H1 (cell line): ENCODE measurements around the gene ABCA6. TPM values are rescaled to one million over a fixed set of nuclear protein-coding genes. Genes with fewer than 3 reads are reported as not detected.

Experiments used
- CTCF ChIA-PET: fragments of 300-600 bp; sonication (Branson Sonifier 250); formaldehyde crosslinking; loops from one replicate; lab custom pipeline; 2021; ENCODE audit not compliant: partially characterized antibody; lab: Charles Lee
- POLR2A ChIA-PET: fragments of 300-600 bp; sonication (Branson Sonifier 250); formaldehyde crosslinking; loops from one replicate; lab custom pipeline; 2021; ENCODE audit warnings: inconsistent platforms; ENCODE audit not compliant: partially characterized antibody; lab: Charles Lee
- DNase-seq, 2 experiments: peaks; one replicate each; pipeline versions ENCODE4 v3.0.0 to v3.0.0-alpha.2; 2010 to 2022; ENCODE audit warnings: low spot score in 2 of 2, low read depth in 1 of 2, mixed read lengths in 1 of 2
- FAIRE-seq: peaks from 2 replicates; lab custom pipeline; 2011; peaks lifted over from hg19 to GRCh38; lab: Jason Lieb, UNC
- H2AFZ ChIP-seq: 2 replicates; pipeline ENCODE4 v1.8.1; 2012; ENCODE audit warnings: low read length, inconsistent platforms
- H2AK5ac ChIP-seq: 2 replicates; pipeline ENCODE4 v1.6.1; 2013; ENCODE audit warnings: low read depth, low read length
- H2BK120ac ChIP-seq: replicated peaks from 2 replicates; pipeline ENCODE3; 2013; ENCODE audit warnings: low read depth, low read length, inconsistent platforms
- H2BK12ac ChIP-seq: 2 replicates; pipeline ENCODE4 v1.6.1; 2013; ENCODE audit warnings: low read depth, low read length
- H2BK15ac ChIP-seq: 2 replicates; pipeline ENCODE4 v1.6.1; 2013; ENCODE audit warnings: low read length
- H2BK20ac ChIP-seq: 2 replicates; pipeline ENCODE4 v1.6.1; 2013; ENCODE audit warnings: low read length
- H2BK5ac ChIP-seq: 2 replicates; pipeline ENCODE4 v1.6.1; 2013; ENCODE audit warnings: low read depth, low read length
- H3K14ac ChIP-seq: 2 replicates; pipeline ENCODE4 v1.6.1; 2013; ENCODE audit warnings: inconsistent platforms; ENCODE audit not compliant: insufficient read length
- H3K18ac ChIP-seq: 2 replicates; pipeline ENCODE4 v1.6.1; 2013; ENCODE audit warnings: low read length; ENCODE audit errors: extremely low read depth
- H3K23ac ChIP-seq: 2 replicates; pipeline ENCODE4 v1.6.1; 2013; ENCODE audit warnings: inconsistent platforms; ENCODE audit not compliant: insufficient read length
- H3K23me2 ChIP-seq: 2 replicates; pipeline ENCODE4 v1.6.1; 2013; ENCODE audit warnings: low read depth, low read length
- H3K27ac ChIP-seq: 2 replicates; pipeline ENCODE4 v1.6.1; 2011; ENCODE audit warnings: low read depth, low read length, inconsistent platforms
- H3K27me3 ChIP-seq, 4 experiments: replicated peaks in 1 of 4; 1 replicate in 1 of 4; 2 replicates in 3 of 4; pipeline versions ENCODE4 v1.6.1 to v1.8.1; 2011 to 2013; ENCODE audit warnings: low read length in 3 of 4, mild to moderate bottlenecking in 3 of 4, inconsistent platforms in 2 of 4, mixed read lengths in 2 of 4, moderate library complexity in 1 of 4; ENCODE audit not compliant: control insufficient read depth in 3 of 4, insufficient read depth in 3 of 4; ENCODE audit errors: extremely low read depth in 1 of 4
- H3K36me3 ChIP-seq, 4 experiments: 2 replicates each; pipeline versions ENCODE4 v1.6.1 to v1.8.1; 2011 to 2013; ENCODE audit warnings: mild to moderate bottlenecking in 4 of 4, low read length in 3 of 4, moderate library complexity in 2 of 4, control low read depth in 1 of 4, inconsistent platforms in 1 of 4; ENCODE audit not compliant: insufficient read depth in 4 of 4, control insufficient read depth in 2 of 4
- H3K4ac ChIP-seq: replicated peaks from 2 replicates; pipeline ENCODE3; 2013; ENCODE audit warnings: low read length, low read depth, mixed read lengths, inconsistent platforms; ENCODE audit not compliant: insufficient read length
- H3K4me1 ChIP-seq, 4 experiments: replicated peaks in 1 of 4; 1 replicate in 1 of 4; 2 replicates in 3 of 4; pipeline versions ENCODE4 v1.6.1 to v1.8.1; 2011 to 2013; ENCODE audit warnings: low read length in 3 of 4, inconsistent platforms in 2 of 4, mixed read lengths in 1 of 4; ENCODE audit not compliant: insufficient read depth in 4 of 4, control insufficient read depth in 3 of 4
- H3K4me2 ChIP-seq, 2 experiments: 2 replicates each; pipeline versions ENCODE4 v1.6.1 to v1.8.1; 2011 to 2013; ENCODE audit warnings: low read depth in 2 of 2, low read length in 2 of 2, control low read depth in 1 of 2, inconsistent platforms in 1 of 2, mild to moderate bottlenecking in 1 of 2; ENCODE audit not compliant: insufficient read depth in 1 of 2
- H3K4me3 ChIP-seq, 4 experiments: fragments of 200-600, 300-600 bp in 1 of 4; sonication (generic), shearing (Covaris generic), sonication (Bioruptor Twin) in 1 of 4; 2 replicates each; pipeline versions ENCODE4 v1.5.1 to v1.8.1; 2011 to 2016; ENCODE audit warnings: low read length in 4 of 4, low read depth in 3 of 4, control low read depth in 2 of 4, inconsistent platforms in 2 of 4, mild to moderate bottlenecking in 2 of 4, mixed read lengths in 1 of 4, moderate library complexity in 1 of 4; ENCODE audit not compliant: insufficient read depth in 2 of 4; ENCODE audit errors: extremely low read depth in 1 of 4
- H3K56ac ChIP-seq: replicated peaks from 2 replicates; pipeline ENCODE3; 2013; ENCODE audit warnings: low read depth, mild to moderate bottlenecking, mixed read lengths, low read length, inconsistent platforms; ENCODE audit not compliant: insufficient read length
- H3K79me1 ChIP-seq: 2 replicates; pipeline ENCODE4 v1.6.1; 2013; ENCODE audit warnings: low read depth, low read length, control low read depth
- H3K79me2 ChIP-seq, 2 experiments: 2 replicates each; pipeline versions ENCODE4 v1.6.1 to v1.8.1; 2012 to 2013; ENCODE audit warnings: low read length in 2 of 2, mild to moderate bottlenecking in 2 of 2, inconsistent platforms in 1 of 2; ENCODE audit not compliant: insufficient read depth in 2 of 2, control insufficient read depth in 1 of 2
- H3K9ac ChIP-seq, 4 experiments: replicated peaks in 1 of 4; 1 replicate in 1 of 4; 2 replicates in 3 of 4; pipeline versions ENCODE4 v1.6.1 to v1.8.1; 2011 to 2013; ENCODE audit warnings: low read depth in 3 of 4, low read length in 3 of 4, control low read depth in 2 of 4, mild to moderate bottlenecking in 2 of 4, moderate library complexity in 2 of 4, inconsistent platforms in 1 of 4; ENCODE audit errors: extremely low read depth in 1 of 4
- H3K9me3 ChIP-seq, 2 experiments: 2 replicates each; pipeline versions ENCODE4 v1.6.1 to v1.8.1; 2012 to 2013; ENCODE audit warnings: mild to moderate bottlenecking in 2 of 2, moderate library complexity in 2 of 2, control low read depth in 1 of 2, inconsistent platforms in 1 of 2, low read depth in 1 of 2, low read length in 1 of 2, mixed read lengths in 1 of 2; ENCODE audit not compliant: insufficient read depth in 2 of 2
- H4K20me1 ChIP-seq, 2 experiments: replicated peaks in 1 of 2; 2 replicates each; pipeline versions ENCODE3 to v1.8.1; 2011 to 2013; ENCODE audit warnings: inconsistent platforms in 2 of 2, low read length in 2 of 2, mild to moderate bottlenecking in 1 of 2; ENCODE audit not compliant: insufficient read depth in 2 of 2, control insufficient read depth in 1 of 2
- H4K5ac ChIP-seq: 2 replicates; pipeline ENCODE4 v1.6.1; 2013; ENCODE audit warnings: low read length, low read depth, mixed read lengths, inconsistent platforms; ENCODE audit not compliant: insufficient read length
- H4K8ac ChIP-seq: 2 replicates; pipeline ENCODE4 v1.8.0; 2013; ENCODE audit warnings: mild to moderate bottlenecking, moderate library complexity, low read length, inconsistent platforms; ENCODE audit not compliant: insufficient read depth; ENCODE audit errors: extremely low read depth
- H4K91ac ChIP-seq: replicated peaks from 2 replicates; pipeline ENCODE3; 2013; ENCODE audit warnings: low read length, mixed read lengths, inconsistent platforms; ENCODE audit not compliant: insufficient read length
- CBX8 ChIP-seq: fragments of 300-800, 300-1000 bp; sonication (generic); IDR thresholded peaks from 2 replicates; pipeline ENCODE4 v1.7.1; 2016; ENCODE audit warnings: low read depth, low read length, borderline replicate concordance
- CHD1 ChIP-seq: IDR thresholded peaks from 2 replicates; pipeline ENCODE4 v1.6.1; 2012; ENCODE audit warnings: low read depth, low read length, improper control_type of control experiment
- EZH2 ChIP-seq: fragments of 200-600 bp; sonication (generic); IDR thresholded peaks from 2 replicates; pipeline ENCODE4 v1.7.1; 2012; ENCODE audit warnings: low read depth, mild to moderate bottlenecking, moderate library complexity, low read length, inconsistent platforms; ENCODE audit not compliant: severe bottlenecking
- FOSL1 ChIP-seq: IDR thresholded peaks from 2 replicates; pipeline ENCODE4 v1.6.1; 2011; ENCODE audit warnings: mild to moderate bottlenecking, low read depth, low read length, moderate library complexity; ENCODE audit not compliant: insufficient read depth
- MAFK ChIP-seq: IDR thresholded peaks from 2 replicates; pipeline ENCODE4 v1.6.1; 2012; ENCODE audit warnings: low read depth, mild to moderate bottlenecking, improper control_type of control experiment, low read length
- WGBS, 2 experiments: shearing (Covaris generic) in 1 of 2; methylation state at CpG; one replicate each; pipeline versions ENCODE4 v1.1.6 to v1.1.7; 2013 to 2015; ENCODE audit warnings: low lambda C conversion rate in 2 of 2, mixed read lengths in 2 of 2, inconsistent platforms in 1 of 2, low coverage in 1 of 2, missing lambda C conversion rate in 1 of 2; ENCODE audit not compliant: insufficient replicate concordance in 2 of 2, insufficient coverage in 1 of 2, insufficient read length in 1 of 2; ENCODE audit errors: extremely low coverage in 1 of 2, missing lambda C conversion rate in 1 of 2; 5-methylcytosine and 5-hydroxymethylcytosine counted together
- polyA plus RNA-seq, 7 experiments: library from polyadenylated mRNA; depleted of rRNA in 3 of 7; stranded (reverse) in 5 of 7; unstranded in 2 of 7; fragments of >200 nt in 5 of 7; fragments of 200-250 nt in 2 of 7; gene quantifications; 1 replicate in 5 of 7; 2 replicates in 1 of 7; 4 replicates in 1 of 7; pipeline versions ENCODE4 v1.2.1 to v1.2.3, GENCODE V29; 2011 to 2013; ENCODE audit warnings: missing spikeins in 2 of 7, mixed read lengths in 2 of 7
- total RNA-seq: library from RNA; stranded (reverse); fragmentation: NEBNext Ultra II Directional; extraction: Animal tissue kit (Norgen Biotek cat#: 25700); gene quantifications from 2 replicates; pipeline ENCODE4 v1.2.1, GENCODE V29; 2021

Gene ABCA6
- total and polyA plus RNA-seq, 2 of the 8 experiments (the other 6 are each of a cell fraction or from before 2014, with no cell fraction given), result not detected

DNA sequence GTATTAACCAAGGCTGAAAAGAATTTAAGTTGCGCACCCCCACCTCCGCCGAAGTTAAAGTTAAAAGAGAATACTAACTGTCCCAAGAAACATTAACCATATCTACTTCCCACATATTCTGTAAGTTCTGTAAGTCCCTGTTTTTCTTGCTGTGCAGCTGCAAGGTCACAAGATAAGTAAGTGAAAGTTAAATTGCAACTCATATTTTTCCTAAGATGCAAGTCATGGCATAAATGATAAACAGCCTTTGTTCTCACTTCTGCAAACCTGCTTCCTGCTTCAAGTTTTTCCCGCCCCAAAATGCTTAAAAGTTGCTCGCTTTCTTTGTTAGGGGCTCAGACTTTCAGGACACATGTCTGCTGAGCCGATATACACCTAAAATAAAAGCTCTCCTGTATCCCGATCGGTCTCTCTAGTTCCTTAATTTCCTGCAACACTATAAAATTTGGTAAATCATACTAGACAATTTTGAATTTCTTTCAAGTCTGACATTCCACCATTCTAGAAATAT is 48.4 kb downstream of the ABCA6 start:
- no peaks in the 10 kb centered on the region for H3K23me2 ChIP-seq
- no peak overlapping the region for H3K23ac ChIP-seq
- no peak overlapping the region for H2BK120ac ChIP-seq
- 90% methylated on average over 8 of the region's 8 CpGs; no CpG with 5 or more reads in 1 of the 2 experiments for WGBS, 2 experiments
- H3K4me3 ChIP-seq, result no peak overlapping the region
- H3K9ac ChIP-seq, result no peak overlapping the region
- H4K91ac ChIP-seq, result no peak overlapping the region
- H2BK15ac ChIP-seq, result no peak overlapping the region
- H3K27ac ChIP-seq, result no peak overlapping the region
- no peaks in the 10 kb centered on the region for H4K20me1 ChIP-seq
- POLR2A ChIA-PET, result no interaction called here
- no peak overlapping the region for H3K18ac ChIP-seq
- H2BK5ac ChIP-seq, result no peak overlapping the region
- DNase-seq (no peak), FAIRE-seq (no peak)
- H3K9me3 ChIP-seq, result no peaks in the 10 kb centered on the region
- TF ChIP-seq EZH2 (no peak), FOSL1 (no peak), CHD1 (no peak), CBX8 (no peak), MAFK (no peak)
- no peak overlapping the region for H2AFZ ChIP-seq
- no peak overlapping the region for H2BK12ac ChIP-seq
- CTCF ChIA-PET, result interaction anchor here (1.1 kb wide), 1 partner anchor 10 kb away, joined by 5 read pairs; no protein-coding TSS in a partner anchor
- H3K4ac ChIP-seq, result no peak overlapping the region
- H3K4me2 ChIP-seq, result no peak overlapping the region
- H3K79me2 ChIP-seq, result no peaks in the 10 kb centered on the region
- H4K5ac ChIP-seq, result no peak overlapping the region
- no peak overlapping the region for H2AK5ac ChIP-seq
- H3K4me1 ChIP-seq, result no peaks in the 10 kb centered on the region
- no peak overlapping the region for H3K56ac ChIP-seq
- no peaks in the 10 kb centered on the region for H3K27me3 ChIP-seq
- no peaks in the 10 kb centered on the region for H3K36me3 ChIP-seq
- no peaks in the 10 kb centered on the region for H3K79me1 ChIP-seq
- H4K8ac ChIP-seq, result no peak overlapping the region
- H2BK20ac ChIP-seq, result no peak overlapping the region
- no peak overlapping the region for H3K14ac ChIP-seq
